ENCODE results near the gene CHD5.

The CHD5 gene

DNA sequence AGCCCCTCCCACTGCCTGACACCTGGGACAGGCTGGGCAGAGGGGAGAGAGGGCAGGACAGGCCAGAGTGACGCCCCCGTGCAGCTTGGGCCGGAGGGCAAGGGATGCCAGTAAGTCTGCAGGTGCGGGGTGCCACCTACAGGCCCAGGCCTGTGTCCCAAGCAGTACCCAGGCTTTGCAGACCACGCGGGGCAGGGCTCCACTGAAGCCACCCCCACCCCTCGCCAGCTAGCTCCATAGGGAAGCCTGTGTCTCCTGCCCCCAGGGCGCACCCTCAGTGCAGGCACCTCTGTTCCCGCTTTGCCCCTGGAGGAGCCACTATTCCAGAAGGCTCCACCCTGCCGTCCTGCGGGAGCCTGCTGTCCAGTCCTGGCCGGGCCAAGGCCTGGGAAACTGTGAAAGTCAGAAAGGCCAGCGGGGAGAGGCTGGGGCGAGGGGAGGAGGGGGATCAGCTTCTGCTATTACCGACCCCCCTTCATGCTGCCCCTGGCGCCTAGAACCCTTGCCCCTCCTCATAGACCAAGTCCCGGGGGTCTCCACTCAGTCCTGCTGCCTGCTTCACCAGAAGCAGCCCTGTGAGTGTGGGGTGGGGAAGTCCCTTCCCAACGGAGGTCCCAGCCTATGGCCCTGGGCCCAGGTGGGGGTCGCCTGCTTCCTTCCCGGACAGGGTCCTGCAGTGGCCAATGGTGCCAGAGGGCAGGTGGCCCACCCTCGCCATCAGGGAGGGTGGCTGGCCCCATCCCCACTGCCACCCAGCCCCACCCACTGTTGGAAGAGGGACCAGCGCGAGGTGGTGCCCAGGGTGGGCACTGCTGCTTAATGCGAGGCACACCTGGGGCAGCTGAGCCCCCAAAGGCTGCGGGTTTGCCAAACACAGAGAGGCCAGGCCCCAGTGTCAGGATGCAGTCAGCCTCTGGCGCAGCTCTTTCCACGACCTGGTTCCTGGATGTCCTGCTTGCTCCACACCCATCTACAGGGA, 80.0 kb downstream of the CHD5 start:
- DNase-seq (ENCODE audit: low read depth in 2 of 2) = no peak

DNA sequence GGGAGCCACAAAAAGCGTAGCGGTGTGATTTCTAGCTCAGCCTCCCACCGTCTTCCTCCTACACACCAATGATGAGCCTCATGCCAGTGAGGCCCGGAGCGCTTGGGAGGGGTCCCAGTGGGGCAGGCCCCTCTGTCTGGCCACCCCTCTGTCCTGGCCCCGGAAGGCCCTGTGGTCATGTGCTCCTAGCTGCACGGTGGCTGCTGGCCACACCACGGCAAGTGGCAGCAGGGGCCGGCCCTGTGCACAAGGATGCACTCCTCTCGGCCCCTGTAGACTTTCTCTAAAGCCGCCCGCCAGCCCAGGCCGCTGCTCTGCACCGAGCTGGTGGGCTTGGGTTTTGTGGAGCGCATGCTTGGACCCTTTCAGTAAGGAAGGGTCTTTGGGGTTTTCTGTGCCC, 80.8 kb downstream of the CHD5 start:
- DNase-seq (ENCODE audit: low read depth in 2 of 2) = no peak

DNA sequence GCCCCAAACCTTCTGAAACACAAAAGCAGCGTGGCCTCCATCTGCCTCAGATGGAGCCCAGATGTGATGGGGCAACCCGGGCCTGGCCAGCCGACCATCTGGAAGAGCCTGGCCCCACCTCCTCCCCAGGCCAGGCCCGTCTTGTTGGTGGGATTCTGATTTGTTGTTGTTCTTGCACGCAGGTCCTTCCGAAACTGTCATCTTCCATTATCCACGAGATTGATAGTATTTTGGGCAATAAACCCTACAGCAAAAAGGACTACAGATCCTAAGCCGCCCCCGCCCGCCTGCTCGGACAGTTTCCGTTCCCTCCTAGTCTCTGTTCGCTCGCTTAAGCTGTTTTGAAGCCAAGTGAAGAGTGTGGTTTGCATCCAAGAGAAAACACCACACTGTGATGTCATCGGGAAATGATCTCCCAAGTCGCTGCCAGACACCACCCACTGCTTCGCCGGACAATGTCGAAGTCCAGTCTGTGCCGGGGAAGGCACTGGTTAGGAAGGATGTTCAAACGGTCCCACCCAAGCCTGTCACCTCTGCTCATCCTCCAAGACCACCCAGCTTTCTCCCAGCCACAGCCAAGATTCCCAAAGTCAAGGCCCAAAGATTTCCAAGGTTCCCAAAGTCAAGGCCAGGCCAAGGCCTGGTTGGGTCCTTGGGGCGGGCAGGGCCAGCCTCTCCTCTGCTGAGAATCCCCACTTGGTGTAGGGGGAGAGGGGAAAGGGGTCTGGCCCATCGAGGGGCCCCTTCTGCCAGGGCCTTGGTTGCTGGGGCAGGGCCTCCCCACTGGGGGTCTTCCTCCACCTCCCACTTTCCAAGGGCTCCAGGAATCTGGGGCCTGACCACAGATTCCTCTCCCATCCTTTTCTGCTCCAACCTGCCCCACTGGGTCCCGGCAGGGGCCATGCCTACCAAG, 81.6 kb downstream of the CHD5 start:
- no peak for DNase-seq (ENCODE audit: low read depth in 2 of 2)

DNA sequence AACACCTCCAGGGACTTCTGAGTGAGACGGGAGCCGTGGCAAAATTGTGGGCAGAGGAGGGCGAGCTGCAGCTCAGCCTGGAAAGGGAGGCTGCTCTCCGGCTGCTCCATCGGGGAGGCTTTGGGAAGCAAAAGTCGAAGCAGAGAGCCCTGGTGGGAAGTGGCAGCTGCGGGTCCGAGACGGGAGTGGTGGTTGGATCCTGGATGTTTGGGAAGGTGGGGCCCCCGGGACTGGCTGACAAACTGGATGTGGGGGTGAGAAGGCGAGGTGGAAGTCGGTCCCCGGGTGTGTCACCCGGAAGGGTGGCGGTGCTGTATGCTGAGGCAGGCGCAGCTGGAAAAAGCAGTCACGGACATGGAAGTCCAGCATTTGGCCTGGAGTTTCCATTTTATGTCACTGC, 82.3 kb downstream of the CHD5 start:
- no peak for DNase-seq (ENCODE audit: low read depth in 2 of 2)

DNA sequence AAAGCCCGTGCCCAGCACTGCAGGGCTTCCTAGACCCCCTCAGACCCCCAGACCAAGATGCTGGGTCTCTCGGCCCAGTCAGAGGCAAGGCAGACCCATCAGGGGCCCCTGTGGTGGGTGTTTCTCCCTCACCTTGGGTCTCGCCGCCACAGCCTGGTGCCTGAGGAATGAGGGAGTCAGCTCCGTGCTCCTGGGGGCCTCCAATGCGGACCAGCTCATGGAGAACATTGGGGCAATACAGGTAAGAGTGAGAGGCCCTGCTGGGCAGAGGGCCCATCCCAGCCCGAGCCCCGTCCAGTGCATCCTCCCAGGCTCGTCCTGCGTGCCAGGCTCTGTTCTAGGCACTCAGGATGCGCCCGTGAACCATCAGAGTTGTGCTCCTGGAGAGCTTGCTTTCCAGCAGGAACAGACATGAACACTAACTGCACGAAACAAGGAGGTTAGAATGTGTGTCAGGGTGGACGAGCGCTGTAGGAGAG, 83.0 kb downstream of the CHD5 start:
- DNase-seq (ENCODE audit: low read depth in 2 of 2) = no peak

DNA sequence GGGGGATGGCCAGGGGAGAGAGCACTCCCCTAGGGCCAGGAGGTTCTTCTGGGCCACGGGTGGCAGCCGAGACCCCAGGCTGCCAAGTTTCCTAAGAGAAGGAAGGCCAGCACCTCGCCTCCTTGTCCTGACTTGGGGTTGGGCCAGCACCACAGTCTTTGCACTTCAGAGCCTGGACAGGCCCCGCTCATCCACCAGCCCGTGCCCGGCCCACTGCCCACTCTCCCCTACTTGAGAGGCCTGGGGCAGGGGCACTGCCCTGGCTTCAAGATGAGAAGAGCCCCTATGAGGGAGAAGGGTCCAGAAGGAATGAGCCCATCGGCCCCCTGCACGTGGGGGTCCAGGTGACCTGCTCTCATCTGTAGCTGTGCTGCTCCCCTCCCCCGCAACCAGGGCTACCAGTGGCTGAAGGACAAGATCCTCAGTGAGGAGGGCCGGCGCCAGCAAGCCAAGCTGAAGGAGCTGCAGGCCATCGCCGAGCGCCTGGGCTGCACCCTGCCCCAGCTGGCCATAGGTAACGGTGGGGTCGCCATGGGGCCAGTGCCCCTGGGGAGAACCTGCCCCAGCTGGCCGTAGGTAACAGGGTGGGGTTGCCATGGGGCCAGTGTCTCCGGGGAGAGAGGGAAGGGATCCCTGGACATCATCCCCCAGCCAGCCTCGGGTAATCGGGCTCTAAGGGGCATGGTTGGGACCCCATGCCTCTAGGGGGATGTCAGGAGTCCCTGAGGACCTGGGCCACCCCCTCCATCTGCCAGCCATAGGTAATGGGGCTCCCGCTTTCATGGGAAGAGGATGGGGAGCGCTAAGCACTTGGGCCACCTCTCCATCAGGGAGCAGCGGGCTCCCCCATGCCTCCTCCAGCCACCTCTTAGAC, 83.6 kb downstream of the CHD5 start:
- DNase-seq (ENCODE audit: low read depth in 2 of 2) = no peak

DNA sequence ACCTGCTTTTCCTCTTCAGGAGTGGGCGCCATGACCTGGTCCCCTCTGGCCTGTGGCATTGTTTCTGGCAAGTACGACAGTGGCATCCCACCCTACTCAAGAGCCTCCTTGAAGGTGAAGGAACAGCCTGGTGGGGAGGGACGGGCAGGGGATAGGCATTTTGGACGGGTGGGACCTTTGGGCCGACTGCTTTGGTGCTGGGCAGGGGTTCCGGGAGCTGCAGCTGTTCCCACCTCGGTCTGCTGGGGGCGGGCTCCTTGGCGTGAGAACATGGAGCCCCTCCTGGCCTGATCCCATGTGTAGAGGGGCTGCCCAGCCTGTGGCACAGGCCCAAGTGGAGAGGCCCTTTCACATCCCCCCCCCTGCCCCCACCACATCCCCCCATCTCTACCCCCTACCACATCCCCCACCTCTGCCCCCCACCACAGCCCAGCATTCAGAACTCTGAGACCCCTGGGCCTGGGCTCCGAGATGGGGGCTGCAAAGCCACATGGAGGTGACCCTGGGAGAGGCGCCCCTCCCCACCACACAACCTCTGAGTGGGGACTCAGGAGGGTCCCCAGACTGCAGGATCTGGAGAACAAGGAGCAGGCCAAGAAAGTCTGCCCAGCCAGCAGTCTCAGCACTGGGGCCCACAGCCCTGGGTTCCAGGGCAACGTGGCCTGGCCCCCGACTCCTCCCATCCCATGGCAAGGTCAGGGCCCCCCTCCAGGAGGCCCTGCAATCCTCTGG, 84.4 kb downstream of the CHD5 start:
- DNase-seq (ENCODE audit: low read depth in 2 of 2) = no peak

DNA sequence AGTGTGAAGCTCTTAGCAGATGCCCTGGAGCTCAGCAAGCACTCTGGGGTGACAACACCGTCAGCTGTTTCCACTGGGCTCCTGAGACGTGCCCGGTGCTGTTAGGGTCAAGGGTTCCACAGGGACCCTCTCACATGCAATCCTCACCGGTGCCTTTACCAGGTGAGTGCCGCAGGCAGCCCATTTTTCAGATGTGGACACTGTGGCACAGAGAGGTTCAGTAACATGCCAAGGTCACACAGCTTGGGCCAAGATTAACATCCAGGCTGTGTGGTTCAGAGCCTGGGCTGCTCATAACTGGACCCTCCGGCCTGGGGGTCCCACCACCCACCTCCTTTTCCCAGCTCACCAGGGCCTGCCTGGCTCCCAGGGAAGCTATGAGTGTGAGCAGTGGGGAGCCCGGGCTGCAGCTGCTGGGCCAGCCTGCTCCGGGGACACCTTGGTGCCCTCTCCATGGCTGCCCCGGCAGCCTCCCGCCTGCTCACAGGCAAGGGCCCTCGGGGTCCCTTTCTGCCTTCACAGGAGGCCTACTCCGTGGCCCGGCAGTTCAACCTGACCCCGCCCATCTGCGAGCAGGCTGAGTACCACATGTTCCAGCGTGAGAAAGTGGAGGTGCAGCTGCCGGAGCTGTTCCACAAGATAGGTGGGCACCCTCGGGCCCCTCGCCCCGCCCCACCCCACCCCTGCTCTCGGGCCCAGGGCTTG, 85.2 kb downstream of the CHD5 start:
- no peak for DNase-seq (ENCODE audit: low read depth in 2 of 2)

DNA sequence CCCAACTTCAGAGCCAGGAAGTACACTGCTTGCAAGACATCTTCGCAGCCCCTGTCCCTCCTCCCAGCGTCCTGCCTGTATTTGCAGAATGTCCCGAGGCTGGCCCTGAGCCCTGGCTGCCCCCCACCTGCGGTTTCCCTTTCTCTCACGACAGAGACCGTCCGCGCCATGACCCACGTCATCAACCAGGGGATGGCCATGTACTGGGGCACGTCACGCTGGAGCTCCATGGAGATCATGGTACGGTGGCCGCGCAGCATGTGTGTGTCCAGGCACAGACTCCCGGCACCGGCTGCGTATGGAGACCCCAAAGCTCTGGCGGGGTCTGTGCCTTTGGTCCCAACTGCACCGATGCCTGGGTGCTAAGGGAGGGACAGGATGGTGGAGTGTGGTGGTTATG, 85.9 kb downstream of the CHD5 start:
- DNase-seq (ENCODE audit: low read depth in 2 of 2) = no peak

DNA sequence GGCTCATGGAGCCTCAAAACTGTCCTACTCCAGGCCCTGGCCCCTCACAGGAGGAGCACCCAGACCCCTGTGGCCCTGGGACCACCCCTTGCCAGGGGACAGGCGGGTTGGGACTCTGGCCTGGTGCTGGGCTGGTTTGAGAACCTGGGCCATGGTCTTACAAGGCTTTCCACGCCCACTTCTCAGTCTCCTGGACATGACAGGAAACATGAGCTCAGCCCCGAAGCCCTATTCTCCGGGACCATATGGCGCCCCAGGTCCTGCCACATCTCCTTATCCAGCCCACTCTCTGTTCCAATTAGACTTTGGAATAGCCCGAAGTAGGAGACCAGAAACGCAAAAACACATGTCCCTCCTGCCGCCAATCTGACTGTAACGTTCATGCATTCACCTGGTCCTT, 86.5 kb downstream of the CHD5 start:
- DNase-seq (ENCODE audit: low read depth in 2 of 2) = no peak

DNA sequence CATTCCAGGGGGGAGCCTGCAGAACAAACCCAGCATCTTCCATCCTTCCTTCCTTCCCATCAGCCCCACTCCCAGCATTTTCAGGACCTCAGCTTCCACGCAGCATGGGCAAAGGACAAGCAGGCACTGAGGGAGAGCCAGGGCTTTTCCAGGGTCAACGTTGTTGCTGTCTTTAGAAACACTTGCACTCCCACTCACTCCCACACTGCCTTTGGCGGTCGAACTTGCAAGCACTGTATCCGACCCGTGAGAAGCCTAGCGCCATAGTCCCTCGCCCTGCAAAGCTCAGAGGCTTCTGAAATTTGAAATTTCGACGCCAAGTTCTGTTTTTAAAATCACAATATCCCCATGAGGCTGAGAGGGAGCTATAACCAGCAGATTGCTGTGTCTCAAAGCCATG, 87.0 kb downstream of the CHD5 start:
- DNase-seq (ENCODE audit: low read depth in 2 of 2) = no peak

DNA sequence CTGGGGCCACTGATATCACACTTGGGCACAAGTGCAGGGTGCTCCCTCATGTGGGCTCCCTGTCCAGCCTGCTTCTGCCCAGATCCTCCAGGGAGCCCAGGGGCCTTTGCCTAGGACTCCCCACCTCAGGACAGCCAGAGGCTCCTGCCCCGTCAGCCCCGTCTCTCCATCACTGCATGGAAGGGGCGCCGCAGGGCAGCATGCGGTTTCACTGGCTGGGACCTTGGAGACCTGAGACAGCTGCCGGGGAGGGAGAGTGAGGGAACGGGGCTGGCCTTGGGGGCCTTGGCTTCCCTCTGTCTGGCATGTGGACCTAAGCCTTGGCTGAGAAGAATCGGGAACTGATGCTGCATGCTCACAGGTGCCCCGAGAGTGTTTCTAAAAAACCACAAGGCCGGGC, 87.9 kb downstream of the CHD5 start:
- no peak for DNase-seq (ENCODE audit: low read depth in 2 of 2)

DNA sequence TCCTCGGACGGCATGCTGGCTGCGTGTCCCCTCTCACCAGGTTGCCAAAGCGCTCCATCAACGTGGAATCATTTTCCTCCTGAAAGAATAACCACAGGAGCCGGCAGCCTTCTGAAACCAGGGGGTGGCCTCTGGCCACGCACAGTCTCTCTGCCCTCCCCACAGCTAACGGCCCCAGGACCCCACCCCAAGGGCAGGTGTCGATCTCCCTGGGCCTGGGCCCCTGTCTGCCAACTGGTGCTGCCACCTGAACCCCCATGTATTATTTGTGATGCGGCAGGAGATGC, 88.4 kb downstream of the CHD5 start:
- no peak for DNase-seq (ENCODE audit: low read depth in 2 of 2)

DNA sequence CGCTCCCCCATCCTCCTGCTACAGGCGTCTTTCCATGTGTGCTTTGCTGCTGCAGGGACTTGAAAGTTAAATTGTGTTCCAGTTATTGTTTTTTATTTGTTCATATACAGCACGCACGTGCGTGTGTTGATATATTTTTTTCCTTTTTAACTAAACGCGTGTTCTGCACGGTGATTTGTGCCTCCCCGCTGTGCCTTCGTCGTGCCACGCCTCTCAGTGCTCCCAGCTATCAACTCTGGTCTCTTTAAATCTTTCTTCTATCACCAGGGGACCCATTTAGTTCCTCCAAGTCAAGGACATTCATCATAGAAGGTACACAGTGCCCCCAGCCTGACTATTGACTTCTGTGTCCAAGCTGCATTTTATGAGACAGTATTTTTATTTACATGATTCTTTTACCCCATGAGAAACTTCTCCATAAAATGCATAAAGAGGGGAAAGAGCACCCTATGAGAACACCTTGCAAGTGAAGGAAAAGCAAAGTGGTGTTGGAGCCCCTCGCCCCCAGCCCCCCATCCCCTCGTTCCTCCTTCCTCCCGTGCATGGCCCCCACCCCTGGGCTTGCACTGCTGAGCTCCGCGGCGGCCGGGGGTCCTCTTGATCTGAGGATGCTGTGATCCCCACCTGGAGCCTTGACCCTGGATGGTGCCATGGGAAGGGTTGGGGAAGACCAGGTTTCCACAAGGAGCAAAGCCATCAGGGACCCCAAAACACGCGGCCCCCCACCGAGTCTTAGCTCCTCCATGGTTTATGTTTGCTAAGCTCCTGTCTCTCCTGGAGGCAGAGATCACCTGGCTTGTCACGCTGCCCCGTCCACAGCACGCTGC, 88.9 kb downstream of the CHD5 start:
- no peak for DNase-seq (ENCODE audit: low read depth in 2 of 2)

DNA sequence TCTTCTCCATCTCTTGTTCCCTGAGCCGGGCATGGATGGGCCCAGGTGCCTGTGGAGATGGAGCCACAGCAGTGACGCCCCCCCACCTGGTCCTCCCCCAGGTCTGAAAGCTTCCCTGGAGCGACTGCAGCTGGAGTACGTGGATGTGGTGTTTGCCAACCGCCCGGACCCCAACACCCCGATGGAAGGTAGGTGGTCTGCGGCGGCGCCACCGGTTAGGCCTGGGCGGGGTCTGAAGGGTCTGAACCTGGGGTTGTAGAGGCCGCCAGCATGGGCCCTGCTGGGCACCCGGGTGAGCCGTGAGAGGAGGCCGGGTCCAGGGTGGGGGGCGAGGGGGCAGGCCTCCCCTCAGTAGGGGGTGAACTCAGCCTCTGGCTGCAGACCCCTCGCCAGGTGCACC, 89.8 kb downstream of the CHD5 start:
- no peak for DNase-seq (ENCODE audit: low read depth in 2 of 2)

DNA sequence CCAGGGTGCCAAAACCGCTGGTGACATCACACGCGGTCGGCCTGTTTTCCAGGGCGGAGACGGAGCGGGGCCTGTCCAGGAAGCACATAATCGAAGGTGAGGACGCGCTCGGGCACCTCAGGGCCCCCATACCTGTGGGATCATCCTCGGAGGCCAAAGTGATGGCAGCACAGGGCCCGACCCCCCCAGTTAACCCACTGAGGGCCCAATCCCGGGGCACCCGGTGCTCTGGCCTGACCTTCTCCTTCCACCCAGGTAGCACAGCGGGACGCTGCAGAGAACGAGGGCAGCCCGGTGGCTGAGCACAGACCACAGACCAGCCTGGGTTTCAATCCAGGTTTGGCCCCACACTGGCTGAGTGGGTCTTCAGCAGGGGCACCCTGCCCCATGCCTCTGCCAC, 91.2 kb downstream of the CHD5 start:
- no peak for DNase-seq (ENCODE audit: low read depth in 2 of 2)

DNA sequence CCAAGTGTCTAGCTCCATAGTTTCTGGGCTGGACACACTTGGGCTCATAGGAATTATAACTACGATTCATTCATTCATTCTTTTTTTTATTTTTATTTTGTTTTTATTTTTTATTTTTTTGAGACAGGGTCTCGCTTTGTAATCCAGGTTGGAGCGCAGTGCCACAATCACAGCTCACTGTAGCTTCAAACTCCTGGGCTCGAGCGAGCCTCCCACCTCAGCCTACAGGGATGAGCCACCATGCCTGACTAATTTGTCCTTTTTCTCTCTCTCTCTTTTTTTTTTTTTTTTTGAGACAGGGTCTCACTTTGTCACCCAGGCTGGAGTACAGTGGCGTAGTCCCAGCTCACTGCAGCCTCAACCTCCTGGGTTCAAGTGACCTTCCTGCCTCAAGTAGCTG, 92.2 kb downstream of the CHD5 start:
- DNase-seq (ENCODE audit: low read depth in 2 of 2) = no peak

DNA sequence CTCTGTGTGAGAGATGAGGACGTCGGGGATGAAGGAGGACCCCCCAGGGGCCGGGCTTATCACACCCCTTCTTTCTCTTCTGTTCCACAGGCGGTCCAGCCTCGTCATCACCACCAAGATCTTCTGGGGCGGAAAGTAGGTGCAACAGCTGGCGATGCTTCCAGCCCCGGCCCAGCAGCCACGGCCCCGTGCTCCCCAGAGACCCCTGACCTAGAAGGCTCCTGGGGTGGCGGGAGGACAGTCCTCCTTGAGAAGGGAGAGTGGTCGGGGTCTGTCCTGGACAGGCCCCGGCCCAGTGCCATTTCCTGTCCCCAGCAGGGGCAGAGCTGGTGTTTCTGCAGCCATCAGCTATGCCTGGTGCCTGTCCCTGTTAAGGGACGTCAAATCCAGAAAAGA, 92.7 kb downstream of the CHD5 start:
- DNase-seq (ENCODE audit: low read depth in 2 of 2) = no peak

DNA sequence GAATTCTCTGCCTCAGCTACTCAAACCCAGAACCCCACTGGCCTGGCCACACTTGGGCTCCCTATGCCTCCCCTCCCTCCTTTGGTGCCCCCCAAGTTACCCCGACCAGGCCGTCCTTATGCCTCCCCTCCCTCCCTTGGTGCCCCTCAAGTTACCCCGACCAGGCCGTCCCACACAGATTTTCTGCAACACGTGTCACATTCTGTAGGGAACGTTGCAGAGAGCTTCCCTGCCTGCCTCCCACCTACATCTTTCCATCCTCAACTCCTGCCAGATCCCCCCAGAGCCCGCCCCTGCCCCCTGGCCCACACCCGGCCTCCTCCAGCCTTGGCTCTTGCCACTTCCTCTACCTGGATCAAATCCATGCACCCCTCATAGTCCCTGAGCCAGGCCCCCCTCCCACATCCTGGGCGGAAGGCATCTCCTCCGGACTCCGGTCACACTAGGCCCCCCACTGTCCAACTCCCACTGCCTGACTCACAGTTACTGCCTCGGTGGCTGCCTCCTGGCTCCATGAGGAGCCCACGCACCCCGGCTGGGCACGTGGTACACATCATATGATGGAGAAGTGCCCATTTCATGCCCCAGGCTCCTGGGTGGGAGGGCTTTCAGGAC, 93.3 kb downstream of the CHD5 start:
- no peak for DNase-seq (ENCODE audit: low read depth in 2 of 2)
